Neural cell (in vitro differentiated cells): ENCODE results near the gene ODAD4.

ENCODE experiments used
- CTCF ChIP-seq: fragments of 450-650 bp; IDR thresholded peaks from 2 replicates; pipeline ENCODE4 v1.5.1; 2014; ENCODE audit warnings: antibody characterized with exemption, mild to moderate bottlenecking, moderate library complexity; ENCODE audit not compliant: poor library complexity, severe bottlenecking
- EP300 ChIP-seq: fragments of 450-650 bp; conservative IDR thresholded peaks from 2 replicates; pipeline ENCODE4 v1.6.1; 2014; ENCODE audit warnings: antibody characterized with exemption, mild to moderate bottlenecking, moderate library complexity; ENCODE audit not compliant: poor library complexity, severe bottlenecking
- EZH2 ChIP-seq: fragments of 200-600, 300-800 bp; shearing (Covaris generic), sonication (generic); IDR thresholded peaks from 2 replicates; pipeline ENCODE4 v1.6.1; 2014; ENCODE audit warnings: antibody characterized with exemption, low read length, borderline replicate concordance, mild to moderate bottlenecking; ENCODE audit not compliant: insufficient read depth, poor library complexity, severe bottlenecking
- POLR2AphosphoS5 ChIP-seq: IDR thresholded peaks from 2 replicates; pipeline ENCODE4 v1.6.1; 2012
- TAF1 ChIP-seq: IDR thresholded peaks from 2 replicates; pipeline ENCODE4 v1.6.1; 2012; ENCODE audit warnings: low read depth

DNA sequence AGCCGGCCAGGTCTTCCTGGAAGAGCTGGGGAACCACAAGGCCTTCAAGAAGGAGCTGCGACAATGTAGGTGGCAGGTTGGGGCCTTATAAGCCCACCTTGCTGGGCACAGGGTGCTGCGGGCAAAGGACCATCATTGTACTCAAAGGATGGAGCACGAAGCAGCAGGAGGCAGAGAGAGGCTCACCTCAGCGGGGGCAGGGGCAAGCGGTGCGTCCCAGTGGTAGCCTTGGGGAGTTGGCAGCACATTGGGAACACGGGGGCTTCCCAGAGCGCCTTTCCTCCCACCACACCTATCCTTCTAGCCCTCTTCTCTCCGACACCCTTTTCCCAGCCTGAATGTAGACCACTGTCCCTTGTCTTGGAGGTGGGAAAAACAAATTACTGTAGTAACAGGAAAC lies 38.3 kb downstream of the ODAD4 start:
- no peak for TF ChIP-seq CTCF
- no peak for TF ChIP-seq EP300
- no peak for TF ChIP-seq TAF1
- no peak for TF ChIP-seq EZH2
- TF ChIP-seq POLR2AphosphoS5, result no peak
